ENCODE measurements around the gene GSTA2. TPM values are rescaled to one million over a fixed set of nuclear protein-coding genes. Genes with fewer than 3 reads are reported as not detected.
"Not testable (repeated sequence)": the region's sequence is repeated elsewhere in the genome, so short reads cannot be mapped to it uniquely, and the experiment has no call there.

GSTA2 gene
- total and polyA plus RNA-seq, 4 donors = 12.6 TPM; not detected in 3

GRCh38 chr6:52704781-52705502, 58.3 kb downstream of the GSTA2 start:
- WGBS, 2 donors = 92 to 94% methylated on average over 6 of the region's 6 CpGs
- intact Hi-C loops (cut with DNase I); H3K27me3 ChIP-seq (ENCODE audit: control insufficient read depth in 1 of 2, insufficient read depth in 2 of 2, low read length in 1 of 2); H3K4me3 ChIP-seq (ENCODE audit: low read length in 2 of 2); H3K4me1 ChIP-seq (ENCODE audit: control insufficient read depth in 1 of 2, insufficient read depth in 2 of 2, low read length in 2 of 2); H3K9me3 ChIP-seq (ENCODE audit: control insufficient read depth, low read length); H3K27ac ChIP-seq (ENCODE audit: low read depth in 1 of 2, low read length in 2 of 2); H3K36me3 ChIP-seq (ENCODE audit: control insufficient read depth in 1 of 2, insufficient read depth in 2 of 2, low read length in 1 of 2); DNase-seq; ATAC-seq (ENCODE audit: low FRiP score): not testable (repeated sequence)

- ATAC-seq (ENCODE audit: low FRiP score) = no peak
- Histone ChIP-seq H3K27me3 (ENCODE audit: control insufficient read depth in 1 of 2, insufficient read depth in 2 of 2, low read length in 1 of 2) (no peaks in the 10 kb centered on the region), H3K4me1 (ENCODE audit: control insufficient read depth in 1 of 2, insufficient read depth in 2 of 2, low read length in 2 of 2) (no peaks in the 10 kb centered on the region), H3K9me3 (ENCODE audit: control insufficient read depth, low read length) (no peaks in the 10 kb centered on the region), H3K36me3 (ENCODE audit: control insufficient read depth in 1 of 2, insufficient read depth in 2 of 2, low read length in 1 of 2) (no peaks in the 10 kb centered on the region), H3K4me3 (ENCODE audit: low read length in 2 of 2) (no peak overlapping the region), H3K27ac (ENCODE audit: low read depth in 1 of 2, low read length in 2 of 2) (no peak overlapping the region)
- intact Hi-C loops (cut with DNase I) = no loop called here
- no peak for DNase-seq
Measured at GRCh38 chr6:52704060-52704459, 59.2 kb downstream of the GSTA2 start.

Other genes starting within 250 kb of the GSTA2 start
- gene TRAM2, start 186.4 kb downstream of the GSTA2 start, total RNA-seq = 10 to 100 TPM; 38.0 to 39.5 TPM
- 10 to 100 TPM in 1 of 2 donors, 1 to 10 TPM in 1; 7.5 to 22.6 TPM for gene TRAM2, start 186.4 kb downstream of the GSTA2 start, polyA plus RNA-seq
- gene TMEM14A, start 92.4 kb downstream of the GSTA2 start, total RNA-seq = 10 to 100 TPM; 25.3 to 26.3 TPM
- gene TMEM14A, start 92.4 kb downstream of the GSTA2 start, polyA plus RNA-seq = 10 to 100 TPM; 37.1 to 79.3 TPM
- gene GSTA1, start 40.3 kb upstream of the GSTA2 start, total RNA-seq = 1 to 10 TPM in 1 of 2 donors, not detected in 1; 1.7 TPM
- 100 to 1,000 TPM in 1 of 2 donors, not detected in 1; 248 TPM for gene GSTA1, start 40.3 kb upstream of the GSTA2 start, polyA plus RNA-seq
- not detected for gene GSTA5, start 77.3 kb upstream of the GSTA2 start, total RNA-seq
- gene GSTA5, start 77.3 kb upstream of the GSTA2 start, polyA plus RNA-seq = not detected
- gene GSTA3, start 146.2 kb upstream of the GSTA2 start, total RNA-seq = not detected
- gene GSTA3, start 146.2 kb upstream of the GSTA2 start, polyA plus RNA-seq = not detected
- 10 to 100 TPM; 18.8 to 20.3 TPM for gene GSTA4, start 231.8 kb upstream of the GSTA2 start, total RNA-seq
- gene GSTA4, start 231.8 kb upstream of the GSTA2 start, polyA plus RNA-seq = 10 to 100 TPM; 19.7 to 31.9 TPM